Liver (tissue), 9 donors: ENCODE results near the gene TCEAL1. TPM values are rescaled to one million over a fixed set of nuclear protein-coding genes. Genes with fewer than 3 reads are reported as not detected.

Source experiments
- DNase-seq: peaks from one replicate; pipeline ENCODE4 v3.0.0-alpha.2; 2017; ENCODE audit warnings: low spot score
- H3K27ac ChIP-seq, 2 donors: one replicate each; pipeline ENCODE4 v1.7.0; 2013; ENCODE audit warnings: inconsistent platforms in 2 of 2, low read length in 2 of 2, control low read depth in 1 of 2, low read depth in 1 of 2, mild to moderate bottlenecking in 1 of 2
- H3K27me3 ChIP-seq, 4 donors: one replicate each; pipeline versions ENCODE4 v1.6.1 to v1.7.0; 2013; ENCODE audit warnings: low read length in 3 of 4, inconsistent platforms in 1 of 4, mild to moderate bottlenecking in 1 of 4, moderate library complexity in 1 of 4; ENCODE audit not compliant: control insufficient read depth in 4 of 4, insufficient read depth in 4 of 4
- H3K36me3 ChIP-seq, 4 donors: one replicate each; pipeline versions ENCODE4 v1.6.1 to v1.7.0; 2013; ENCODE audit warnings: low read length in 3 of 4, mild to moderate bottlenecking in 3 of 4, low read depth in 1 of 4, moderate library complexity in 1 of 4; ENCODE audit not compliant: control insufficient read depth in 4 of 4, insufficient read depth in 3 of 4
- H3K4me1 ChIP-seq, 4 donors: one replicate each; pipeline versions ENCODE4 v1.6.1 to v1.7.0; 2013; ENCODE audit warnings: low read length in 3 of 4, mild to moderate bottlenecking in 3 of 4, moderate library complexity in 1 of 4; ENCODE audit not compliant: control insufficient read depth in 4 of 4, insufficient read depth in 4 of 4
- H3K4me3 ChIP-seq, 3 donors: one replicate each; pipeline versions ENCODE4 v1.6.1 to v1.7.0; 2013; ENCODE audit warnings: low read length in 3 of 3, control low read depth in 1 of 3, low read depth in 1 of 3, mild to moderate bottlenecking in 1 of 3
- H3K9ac ChIP-seq, 2 donors: one replicate each; pipeline ENCODE4 v1.7.0; 2013; ENCODE audit warnings: low read length in 2 of 2, mild to moderate bottlenecking in 2 of 2, moderate library complexity in 2 of 2, control low read depth in 1 of 2, low read depth in 1 of 2
- H3K9me3 ChIP-seq, 4 donors: one replicate each; pipeline versions ENCODE4 v1.6.1 to v1.7.0; 2013; ENCODE audit warnings: low read length in 3 of 4; ENCODE audit not compliant: control insufficient read depth in 4 of 4
- ATF3 ChIP-seq: IDR thresholded peaks from 2 replicates; pipeline ENCODE4 v1.6.1; 2016; ENCODE audit warnings: antibody characterized with exemption
- CTCF ChIP-seq: fragments of 150-350 bp; IDR thresholded peaks from 2 replicates; pipeline ENCODE4 v1.5.1; 2017; ENCODE audit warnings: improper control_type of control experiment, low read depth, low read length; ENCODE audit not compliant: missing input control
- EGR1 ChIP-seq, 2 donors: IDR thresholded peaks; 2 replicates each; pipeline ENCODE4 v1.6.1; 2016 to 2018; ENCODE audit warnings: antibody characterized with exemption in 2 of 2, low read depth in 2 of 2
- FOXA1 ChIP-seq: IDR thresholded peaks from 2 replicates; pipeline ENCODE4 v1.6.1; 2016; ENCODE audit warnings: antibody characterized with exemption
- FOXA2 ChIP-seq: IDR thresholded peaks from 2 replicates; pipeline ENCODE4 v1.6.1; 2016; ENCODE audit warnings: antibody characterized with exemption
- GABPA ChIP-seq, 2 donors: IDR thresholded peaks in 1 of 2; conservative IDR thresholded peaks in 1 of 2; 2 replicates each; pipeline ENCODE4 v1.6.1; 2016; ENCODE audit warnings: antibody characterized with exemption in 2 of 2, mild to moderate bottlenecking in 1 of 2, moderate library complexity in 1 of 2
- HNF4A ChIP-seq, 2 donors: conservative IDR thresholded peaks; 2 replicates each; pipeline ENCODE4 v1.6.1; 2016; ENCODE audit warnings: antibody characterized with exemption in 2 of 2, mild to moderate bottlenecking in 2 of 2
- HNF4G ChIP-seq: IDR thresholded peaks from 2 replicates; pipeline ENCODE4 v1.6.1; 2016; ENCODE audit warnings: antibody characterized with exemption
- JUND ChIP-seq, 2 donors: IDR thresholded peaks; 2 replicates each; pipeline ENCODE4 v1.6.1; 2016; ENCODE audit warnings: antibody characterized with exemption in 2 of 2
- NR2F2 ChIP-seq: IDR thresholded peaks from 2 replicates; pipeline ENCODE4 v1.6.1; 2016; ENCODE audit warnings: antibody characterized with exemption
- RAD21 ChIP-seq, 2 donors: IDR thresholded peaks; 2 replicates each; pipeline ENCODE4 v1.6.1; 2016; ENCODE audit warnings: antibody characterized with exemption in 2 of 2, mild to moderate bottlenecking in 2 of 2
- RXRA ChIP-seq, 2 donors: IDR thresholded peaks; 2 replicates each; pipeline ENCODE4 v1.6.1; 2017 to 2018; ENCODE audit warnings: antibody characterized with exemption in 2 of 2, mild to moderate bottlenecking in 1 of 2
- YY1 ChIP-seq: IDR thresholded peaks from 2 replicates; pipeline ENCODE4 v1.6.1; 2016; ENCODE audit warnings: antibody characterized with exemption, mild to moderate bottlenecking
- ZBTB33 ChIP-seq: IDR thresholded peaks from 2 replicates; pipeline ENCODE4 v1.6.1; 2016; ENCODE audit warnings: antibody characterized with exemption
- WGBS: extraction: QIAGEN DNeasy Blood & Tissue Kit; methylation state at CpG from one replicate; pipeline ENCODE4 v1.1.7; 2013; 5-methylcytosine and 5-hydroxymethylcytosine counted together
- polyA plus RNA-seq, 2 donors: library from polyadenylated mRNA; stranded (reverse) in 1 of 2; unstranded in 1 of 2; fragments of 200-250 nt in 1 of 2; fragments of >200 nt in 1 of 2; fragmentation: Nextera tagmentation in 1 of 2; extraction: Ambion mirVana in 1 of 2; gene quantifications; one replicate each; pipeline versions ENCODE4 v1.2.1 to v1.2.3, GENCODE V29; 2013 to 2015
- total RNA-seq, 2 donors: library from RNA; depleted of rRNA; stranded (reverse); fragments of >200 nt; gene quantifications; one replicate each; pipeline ENCODE4 v1.2.3, GENCODE V29; 2014
- TF ChIP-seq, protein P1 (sequence below): IDR thresholded peaks from 2 replicates; pipeline ENCODE4 v1.6.1; 2016; ENCODE audit warnings: antibody characterized with exemption, mild to moderate bottlenecking
- TF ChIP-seq, protein P2 (sequence below): IDR thresholded peaks from 2 replicates; pipeline ENCODE4 v1.6.1; 2016; ENCODE audit warnings: antibody characterized with exemption
- donor health status: healthy.
- donor health status: healthy.
- donor health status: healthy.
- donor health status: healthy.
- donor health status: healthy.

Gene TCEAL1
- total and polyA plus RNA-seq, 4 donors, result 5.0 to 15.8 (median 9.4) TPM

DNA sequence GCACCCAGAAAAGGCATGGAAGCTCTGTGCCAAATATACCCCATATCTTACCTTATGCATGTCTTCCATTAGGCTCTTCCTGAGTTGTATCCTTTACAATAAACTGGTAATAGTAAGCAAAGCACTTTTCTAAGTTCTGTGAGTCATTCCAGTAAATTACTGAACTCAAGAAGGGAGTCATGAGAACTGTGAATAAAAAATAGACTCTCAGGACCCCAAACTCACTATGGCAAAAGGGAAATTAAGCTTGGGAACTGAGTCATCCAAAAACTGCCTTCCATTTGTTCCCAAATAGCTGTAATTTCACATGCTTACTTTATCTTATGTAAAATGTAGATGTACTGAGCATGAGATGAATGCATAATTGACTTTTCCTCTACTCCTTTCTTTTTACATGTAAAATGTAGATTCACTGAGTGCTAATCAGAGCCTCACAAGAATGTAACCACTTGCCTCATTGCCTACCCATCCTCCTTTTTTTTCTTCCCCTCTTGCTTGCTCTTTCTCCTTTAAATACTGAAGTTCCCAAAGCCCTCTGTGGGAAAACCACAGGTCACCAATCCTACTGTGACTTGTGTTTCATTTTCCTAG, 12.9 kb upstream of the TCEAL1 start:
- no peak for TF ChIP-seq HNF4A (conservative IDR thresholded peaks at IDR 0.05)
- no peak for TF ChIP-seq FOXA1
- no peak for TF ChIP-seq FOXA2
- no peak for TF ChIP-seq HNF4G
- no peak for TF ChIP-seq NR2F2
- no peak for TF ChIP-seq GABPA (IDR thresholded peaks at IDR 0.05 in 1 of 2, conservative IDR thresholded peaks at IDR 0.05 in 1 of 2)
- TF ChIP-seq, protein P1, sequence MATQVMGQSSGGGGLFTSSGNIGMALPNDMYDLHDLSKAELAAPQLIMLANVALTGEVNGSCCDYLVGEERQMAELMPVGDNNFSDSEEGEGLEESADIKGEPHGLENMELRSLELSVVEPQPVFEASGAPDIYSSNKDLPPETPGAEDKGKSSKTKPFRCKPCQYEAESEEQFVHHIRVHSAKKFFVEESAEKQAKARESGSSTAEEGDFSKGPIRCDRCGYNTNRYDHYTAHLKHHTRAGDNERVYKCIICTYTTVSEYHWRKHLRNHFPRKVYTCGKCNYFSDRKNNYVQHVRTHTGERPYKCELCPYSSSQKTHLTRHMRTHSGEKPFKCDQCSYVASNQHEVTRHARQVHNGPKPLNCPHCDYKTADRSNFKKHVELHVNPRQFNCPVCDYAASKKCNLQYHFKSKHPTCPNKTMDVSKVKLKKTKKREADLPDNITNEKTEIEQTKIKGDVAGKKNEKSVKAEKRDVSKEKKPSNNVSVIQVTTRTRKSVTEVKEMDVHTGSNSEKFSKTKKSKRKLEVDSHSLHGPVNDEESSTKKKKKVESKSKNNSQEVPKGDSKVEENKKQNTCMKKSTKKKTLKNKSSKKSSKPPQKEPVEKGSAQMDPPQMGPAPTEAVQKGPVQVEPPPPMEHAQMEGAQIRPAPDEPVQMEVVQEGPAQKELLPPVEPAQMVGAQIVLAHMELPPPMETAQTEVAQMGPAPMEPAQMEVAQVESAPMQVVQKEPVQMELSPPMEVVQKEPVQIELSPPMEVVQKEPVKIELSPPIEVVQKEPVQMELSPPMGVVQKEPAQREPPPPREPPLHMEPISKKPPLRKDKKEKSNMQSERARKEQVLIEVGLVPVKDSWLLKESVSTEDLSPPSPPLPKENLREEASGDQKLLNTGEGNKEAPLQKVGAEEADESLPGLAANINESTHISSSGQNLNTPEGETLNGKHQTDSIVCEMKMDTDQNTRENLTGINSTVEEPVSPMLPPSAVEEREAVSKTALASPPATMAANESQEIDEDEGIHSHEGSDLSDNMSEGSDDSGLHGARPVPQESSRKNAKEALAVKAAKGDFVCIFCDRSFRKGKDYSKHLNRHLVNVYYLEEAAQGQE, result no peak
- no peak for TF ChIP-seq EGR1 (IDR thresholded peaks at IDR 0.05; ENCODE audit: low read depth in 2 of 2)
- TF ChIP-seq, protein P2, sequence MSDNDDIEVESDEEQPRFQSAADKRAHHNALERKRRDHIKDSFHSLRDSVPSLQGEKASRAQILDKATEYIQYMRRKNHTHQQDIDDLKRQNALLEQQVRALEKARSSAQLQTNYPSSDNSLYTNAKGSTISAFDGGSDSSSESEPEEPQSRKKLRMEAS, result no peak
- no peak for TF ChIP-seq RAD21 (IDR thresholded peaks at IDR 0.05)
- no peak for TF ChIP-seq ZBTB33
- no peak for TF ChIP-seq ATF3
- no peak for TF ChIP-seq CTCF
- no peak overlapping the region for H3K27ac ChIP-seq

GRCh38 chrX:103616676-103617186, 12.0 kb upstream of the TCEAL1 start:
- no peaks in the 10 kb centered on the region for H3K9me3 ChIP-seq
- TF ChIP-seq JUND (IDR thresholded peaks at IDR 0.05) (no peak), NR2F2 (no peak), RAD21 (IDR thresholded peaks at IDR 0.05) (no peak), HNF4G (no peak), ATF3 (no peak), HNF4A (conservative IDR thresholded peaks at IDR 0.05) (no peak), RXRA (IDR thresholded peaks at IDR 0.05) (no peak), YY1 (no peak), FOXA2 (no peak)
- TF ChIP-seq, protein P2, result no peak
- TF ChIP-seq, protein P1, result no peak
- DNase-seq, result no peak
- WGBS, result 58% methylated on average over 1 of the region's 1 CpG
- H3K27me3 ChIP-seq, result peaks cover 0 to 5% (median 0%) of the 10 kb centered on the region in 4 donors
- H3K4me1 ChIP-seq, result no peaks in the 10 kb centered on the region
- no peak overlapping the region for H3K9ac ChIP-seq
- no peak overlapping the region for H3K27ac ChIP-seq
- H3K4me3 ChIP-seq, result no peak overlapping the region
- H3K36me3 ChIP-seq, result no peaks in the 10 kb centered on the region

More for the DNA sequence above, 12.9 kb upstream of the TCEAL1 start:
- Histone ChIP-seq H3K9ac (no peak overlapping the region), H3K4me3 (no peak overlapping the region), H3K36me3 (no peaks in the 10 kb centered on the region), H3K27me3 (peaks cover 0 to 5% (median 0%) of the 10 kb centered on the region in 4 donors), H3K4me1 (no peaks in the 10 kb centered on the region), H3K9me3 (no peaks in the 10 kb centered on the region)
- DNase-seq, result no peak
